GM10847 (cell line): ENCODE data around the gene CDC16.

Experiments used
- POLR2A ChIP-seq: IDR thresholded peaks from 2 replicates; pipeline ENCODE4 v1.6.1; 2011; ENCODE audit not compliant: insufficient read length; ENCODE audit errors: extremely low read depth

CDC16 gene

DNA sequence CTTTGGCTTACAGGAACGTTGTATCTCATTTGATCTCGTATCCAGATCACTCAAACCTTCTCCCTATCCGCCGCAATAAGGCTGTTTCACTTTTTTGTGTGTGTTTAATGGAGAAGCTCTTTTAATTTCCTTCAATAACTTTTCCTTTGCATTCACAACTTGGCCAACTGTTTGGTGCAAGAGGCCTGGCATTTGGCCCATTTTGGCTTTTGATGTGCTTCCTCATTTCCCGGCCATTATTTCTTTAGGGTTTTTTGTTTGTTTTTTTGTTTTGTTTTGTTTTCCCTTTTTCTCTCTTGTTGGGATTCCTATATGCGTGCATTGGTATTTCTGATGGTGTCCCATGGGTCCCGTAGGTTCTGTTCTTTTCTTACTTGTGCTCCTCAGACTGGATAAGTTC is 40.6 kb downstream of the CDC16 start:
- no peak for TF ChIP-seq POLR2A

DNA sequence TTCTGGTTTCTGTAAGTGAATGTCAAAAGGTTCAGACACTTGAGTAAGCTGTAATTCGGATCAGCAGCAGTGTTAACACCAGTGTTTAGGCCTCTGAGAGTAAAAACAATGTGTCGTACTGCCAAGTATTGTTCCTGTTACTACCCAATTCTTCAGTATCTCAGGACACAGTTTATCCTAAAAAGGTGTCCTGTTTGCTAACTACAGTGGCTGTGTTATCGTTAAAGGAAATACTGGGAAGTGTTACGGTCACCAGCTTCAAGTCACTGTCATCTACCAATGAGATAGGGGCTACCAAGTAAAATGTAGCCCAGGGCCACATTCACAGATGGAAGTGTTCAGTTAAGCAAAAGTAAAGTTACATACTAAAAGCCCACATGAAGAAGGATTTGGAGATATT is 44.4 kb downstream of the CDC16 start:
- TF ChIP-seq POLR2A = no peak

DNA sequence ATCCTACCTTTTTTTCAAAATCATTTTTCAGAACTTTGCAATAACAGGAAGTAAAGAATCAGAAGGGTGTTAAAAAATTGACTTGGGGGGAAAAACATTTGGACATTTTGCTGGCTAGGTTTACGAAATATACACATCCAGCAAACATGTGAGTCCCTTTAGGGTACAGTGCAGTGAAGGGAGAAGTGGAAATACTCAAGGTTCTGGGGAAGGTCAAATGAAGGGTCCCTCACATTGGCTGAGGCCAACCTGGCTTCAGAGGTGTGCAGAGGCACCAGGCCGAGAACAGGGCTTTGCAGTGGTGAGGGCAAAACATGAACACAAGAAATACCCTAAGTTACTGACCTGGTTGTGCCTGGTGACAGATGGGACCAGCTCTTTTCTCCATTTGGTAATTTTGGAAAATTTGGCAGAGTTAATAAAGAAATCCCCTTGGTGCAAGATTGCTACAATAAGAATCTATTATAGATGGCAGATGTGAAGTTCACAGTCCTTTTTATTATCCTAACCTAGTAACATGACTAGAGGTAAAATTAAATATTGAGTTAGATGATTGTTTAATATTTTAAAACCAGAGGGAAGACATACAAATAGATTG is 45.2 kb downstream of the CDC16 start:
- no peak for TF ChIP-seq POLR2A

DNA sequence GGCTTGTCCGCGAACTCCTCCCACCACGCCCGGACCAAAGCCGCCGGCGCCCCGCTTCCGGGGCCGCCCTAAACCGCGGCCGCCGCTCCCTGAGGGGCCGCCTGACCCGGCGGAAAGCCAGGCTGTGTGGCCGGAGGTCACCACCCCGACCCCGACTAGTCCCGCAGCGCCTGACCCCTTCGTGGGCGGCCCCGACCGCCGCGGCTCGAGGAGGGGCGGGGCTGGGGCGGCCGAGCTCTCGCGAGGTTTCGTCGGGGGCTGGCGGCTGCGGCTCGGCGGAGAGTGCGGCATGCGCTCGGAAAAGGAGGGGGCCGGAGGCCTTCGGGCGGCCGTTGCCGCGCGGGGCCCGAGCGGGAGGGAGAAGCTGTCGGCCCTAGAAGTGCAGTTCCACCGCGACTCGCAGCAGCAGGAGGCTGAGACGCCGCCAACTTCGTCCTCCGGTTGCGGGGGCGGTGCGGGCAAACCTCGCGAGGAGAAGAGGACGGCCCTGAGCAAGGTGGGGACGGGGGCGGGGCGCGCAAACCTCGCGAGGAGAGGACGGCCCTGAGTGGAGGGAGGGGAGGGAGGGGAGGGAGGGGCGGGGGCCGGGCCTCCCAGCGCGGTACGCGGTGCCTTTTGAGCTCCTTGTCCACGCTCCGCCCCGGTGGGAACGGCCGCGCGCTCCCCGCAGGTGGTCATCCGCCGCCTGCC is 46.8 kb downstream of the CDC16 start, which contains the start of gene UPF3A:
Gene UPF3A (plus strand): TSS at position 251 of the 690 bp plus-strand sequence. CDS start 39 bp downstream, at position 290.
- TF ChIP-seq POLR2A = peak; percentile 86

DNA sequence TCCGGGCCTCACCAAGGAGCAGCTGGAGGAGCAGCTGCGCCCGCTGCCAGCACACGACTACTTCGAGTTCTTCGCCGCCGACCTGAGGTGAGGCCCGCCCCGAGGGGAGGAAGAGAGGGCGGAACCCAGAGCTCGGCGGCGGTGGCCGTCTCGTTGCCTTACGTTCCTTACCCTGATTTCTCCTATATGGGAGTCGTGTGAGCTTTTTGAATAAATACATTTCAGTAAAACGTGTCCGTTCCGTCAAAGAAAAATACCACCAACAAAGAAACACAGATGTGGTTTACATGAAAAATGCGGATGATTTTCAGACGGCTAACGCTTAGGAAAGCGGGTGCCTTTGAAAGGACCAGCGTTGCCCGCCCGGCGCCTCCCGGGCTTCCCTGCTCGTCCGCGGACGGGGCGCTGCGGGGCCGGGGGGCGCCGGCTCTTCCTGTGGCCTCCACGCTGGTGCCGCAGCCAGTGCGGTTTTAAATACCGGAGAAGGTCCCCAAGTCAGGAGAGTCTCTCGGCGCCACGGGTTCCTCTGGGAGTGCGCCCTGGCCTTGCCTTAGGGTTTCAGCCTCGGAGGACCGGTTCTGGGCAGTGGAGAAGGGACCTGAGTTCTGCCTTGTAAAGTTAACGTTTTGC is 47.5 kb downstream of the CDC16 start:
- no peak for TF ChIP-seq POLR2A

DNA sequence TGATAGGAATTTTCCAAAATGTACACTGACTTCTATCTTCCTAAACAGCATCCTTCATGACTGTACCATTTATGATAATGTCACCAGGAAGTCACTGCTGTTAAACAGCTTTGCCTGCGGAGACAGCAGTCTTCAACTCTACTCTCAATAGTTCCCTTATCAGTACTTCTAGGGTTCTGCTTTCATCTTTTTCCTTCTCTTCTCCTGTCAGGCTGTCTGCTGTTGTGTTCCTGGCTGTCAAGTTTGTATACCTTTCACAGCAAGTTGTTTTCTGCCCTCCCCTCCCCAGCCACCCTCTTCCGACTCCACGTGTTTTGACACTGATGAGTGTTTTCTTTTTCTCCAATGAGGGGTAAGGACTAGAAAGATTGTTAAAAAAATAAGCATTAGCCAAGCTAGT is 48.9 kb downstream of the CDC16 start:
- no peak for TF ChIP-seq POLR2A

DNA sequence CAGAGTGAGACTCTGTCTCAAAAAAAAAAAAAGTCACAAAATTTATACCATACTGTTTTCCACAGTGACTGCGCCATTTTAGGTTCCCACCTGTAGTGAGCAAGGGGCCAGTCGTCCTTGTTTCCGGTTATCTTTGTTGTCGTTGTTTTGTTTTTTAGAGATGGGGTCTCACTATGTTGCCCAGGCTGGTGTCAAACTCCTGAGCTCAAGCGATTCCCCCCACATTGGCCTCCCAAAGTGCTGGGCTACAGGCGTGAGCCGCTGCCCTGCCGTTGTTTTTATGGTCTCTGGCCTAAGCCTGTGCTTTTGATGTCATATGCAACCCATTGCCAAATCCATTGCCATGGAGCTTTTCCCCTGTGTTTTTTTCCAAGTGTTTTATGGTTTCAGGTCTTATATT is 50.0 kb downstream of the CDC16 start:
- no peak for TF ChIP-seq POLR2A

DNA sequence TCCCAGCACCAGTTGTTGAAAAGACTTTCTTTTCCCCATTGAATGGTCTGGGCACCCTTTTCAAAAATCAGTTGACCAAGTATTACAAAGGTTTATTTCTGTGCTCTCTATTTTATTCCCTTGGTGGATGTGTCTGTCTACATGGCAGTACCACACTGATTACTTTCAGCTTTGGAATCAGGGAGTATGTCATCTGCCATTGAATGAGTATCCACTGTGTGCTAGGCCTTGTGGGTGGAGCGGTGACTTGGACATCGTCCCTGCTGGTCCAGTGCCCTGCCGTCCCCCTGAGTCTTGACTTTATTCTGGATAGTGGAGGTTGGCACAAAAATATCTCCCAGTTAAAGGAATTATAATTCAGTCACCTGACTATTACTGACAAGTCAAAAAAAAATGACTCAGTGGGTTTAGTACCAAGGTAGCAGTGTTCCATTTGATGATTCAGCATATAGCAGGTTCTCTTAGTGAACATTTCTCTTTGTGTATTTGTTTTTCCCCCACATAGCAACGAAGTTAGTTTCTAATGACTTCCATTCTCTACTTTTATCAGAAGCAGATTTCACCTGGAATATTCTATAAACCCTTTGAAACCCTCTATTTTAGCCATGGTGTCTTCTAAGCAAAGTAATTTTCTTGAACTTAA is 50.6 kb downstream of the CDC16 start:
- no peak for TF ChIP-seq POLR2A

DNA sequence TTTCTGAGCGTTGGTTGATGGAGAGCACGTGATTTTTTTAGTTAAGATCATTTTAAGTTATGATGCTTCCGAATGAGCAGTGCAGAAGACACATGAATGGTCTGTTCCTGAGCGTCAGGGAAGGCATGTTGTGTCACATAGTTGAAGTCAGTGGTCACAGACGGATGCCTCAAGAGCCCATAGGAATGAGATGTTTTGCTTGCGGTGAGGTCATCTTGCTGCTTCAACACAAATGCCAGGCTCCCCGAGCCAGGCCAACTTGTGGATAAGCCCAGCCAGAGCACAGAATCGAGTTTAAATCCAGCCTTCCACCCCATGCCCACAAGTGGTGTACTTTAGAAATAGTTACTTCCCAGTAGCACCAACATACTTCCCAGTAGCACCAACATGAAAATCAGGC is 52.1 kb downstream of the CDC16 start:
- no peak for TF ChIP-seq POLR2A

DNA sequence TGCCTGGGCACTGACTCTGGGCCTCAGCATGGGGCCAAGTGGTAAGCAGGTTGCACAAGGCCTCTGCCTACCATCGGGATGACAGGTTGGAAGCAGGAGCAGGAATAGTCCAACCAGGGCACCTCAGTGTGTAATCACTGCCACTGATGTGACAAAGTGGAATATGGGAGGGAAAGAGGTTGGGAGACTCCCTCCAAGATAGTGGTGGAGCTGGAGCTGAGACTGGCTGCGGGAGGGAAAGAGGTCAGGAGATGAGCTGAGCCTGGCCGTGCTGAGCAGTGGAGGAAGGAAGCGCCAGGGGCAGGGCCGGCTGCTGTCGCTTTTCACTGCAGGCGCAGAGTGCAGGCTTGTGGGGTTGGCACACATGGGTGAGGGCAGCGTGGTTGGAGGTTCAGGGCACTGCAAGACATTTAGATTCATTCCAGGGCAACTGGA is 53.5 kb downstream of the CDC16 start:
- TF ChIP-seq POLR2A = no peak

DNA sequence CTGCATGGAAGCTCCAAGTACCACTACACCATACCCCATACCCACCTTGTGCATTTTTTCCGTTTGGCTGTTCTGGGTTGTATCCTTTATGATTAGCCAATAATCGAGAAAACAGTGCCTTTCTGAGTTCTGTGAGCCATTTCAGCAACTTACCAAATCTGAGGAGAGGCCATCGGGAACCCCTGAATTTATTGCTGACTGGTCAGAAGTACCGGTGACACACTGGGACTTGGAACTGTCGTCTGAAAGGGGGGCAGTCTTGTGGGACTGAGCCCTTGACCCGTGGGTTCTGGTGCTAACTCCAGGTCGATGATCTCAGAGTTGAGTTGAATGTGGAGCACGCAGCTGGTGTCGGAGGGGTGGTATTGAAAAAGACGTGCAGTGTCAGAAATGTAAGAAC is 61.8 kb downstream of the CDC16 start:
- TF ChIP-seq POLR2A = no peak

DNA sequence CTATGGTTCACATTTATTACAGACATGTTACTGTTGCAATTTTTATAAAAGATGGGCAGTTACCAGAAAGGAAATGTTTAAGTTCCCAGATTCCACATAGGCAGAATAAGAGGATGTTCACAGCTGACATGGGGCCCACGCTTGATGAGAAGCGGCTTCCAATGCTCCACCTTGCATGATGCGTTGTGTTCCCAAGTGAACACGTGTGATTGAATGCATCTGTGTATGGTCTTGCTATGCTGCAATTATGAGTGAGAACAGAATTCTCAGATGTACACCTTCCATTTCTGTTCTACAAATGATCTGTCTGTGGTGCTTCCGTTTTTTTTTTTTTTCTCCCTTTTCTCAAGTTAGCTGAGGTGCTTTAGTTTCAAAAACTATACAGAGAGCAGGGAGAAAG is 62.2 kb downstream of the CDC16 start:
- TF ChIP-seq POLR2A = no peak

DNA sequence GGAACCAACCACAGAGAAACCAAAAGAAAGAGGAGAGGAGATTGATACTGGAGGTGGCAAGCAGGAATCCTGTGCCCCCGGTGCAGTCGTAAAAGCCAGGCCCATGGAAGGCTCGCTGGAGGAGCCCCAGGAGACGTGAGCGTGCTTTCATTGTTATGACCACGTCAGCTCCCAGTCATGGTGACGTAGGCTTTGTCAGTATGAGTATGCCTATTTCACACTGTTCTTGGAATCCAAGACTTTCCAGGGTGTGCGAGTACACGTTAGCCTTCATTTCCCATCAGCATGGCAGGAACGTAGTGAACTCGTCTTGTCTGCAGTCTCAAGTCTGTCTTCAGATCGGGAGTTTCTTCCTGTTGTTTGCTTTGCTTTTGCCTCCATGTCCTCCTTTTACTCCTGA is 64.2 kb downstream of the CDC16 start:
- TF ChIP-seq POLR2A = no peak

DNA sequence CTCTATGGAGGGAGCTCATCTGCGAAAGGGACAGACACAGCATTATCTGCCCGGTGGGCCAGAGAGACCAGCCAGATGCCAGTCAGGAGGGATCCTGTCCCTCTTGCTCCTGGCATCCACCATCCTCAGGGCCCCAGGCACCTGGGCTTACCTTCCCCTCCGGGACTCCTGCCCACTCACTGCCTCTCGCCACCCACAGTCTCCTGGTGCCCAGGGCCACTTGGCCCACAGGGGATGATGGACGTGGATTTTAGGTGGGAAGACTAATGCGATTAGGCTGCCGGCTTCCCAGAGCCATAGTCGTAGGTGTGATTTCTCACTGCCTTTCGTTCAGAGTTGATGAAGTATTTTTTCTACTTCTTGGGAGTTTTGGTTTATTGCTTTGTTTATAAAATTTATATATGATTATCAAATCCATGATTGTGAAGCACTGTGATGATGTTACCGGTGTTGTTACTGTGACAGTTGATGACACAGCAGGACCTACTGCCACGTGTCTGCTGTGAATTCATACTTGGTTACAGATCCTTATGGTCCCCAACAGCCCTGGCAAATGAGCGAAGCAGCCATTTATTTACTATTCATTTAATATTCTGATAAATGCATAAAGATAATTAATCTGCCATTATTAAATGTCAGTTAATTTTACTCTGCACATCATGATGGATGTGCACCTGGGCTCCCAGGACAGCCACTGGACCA is 65.1 kb downstream of the CDC16 start:
- TF ChIP-seq POLR2A = no peak

DNA sequence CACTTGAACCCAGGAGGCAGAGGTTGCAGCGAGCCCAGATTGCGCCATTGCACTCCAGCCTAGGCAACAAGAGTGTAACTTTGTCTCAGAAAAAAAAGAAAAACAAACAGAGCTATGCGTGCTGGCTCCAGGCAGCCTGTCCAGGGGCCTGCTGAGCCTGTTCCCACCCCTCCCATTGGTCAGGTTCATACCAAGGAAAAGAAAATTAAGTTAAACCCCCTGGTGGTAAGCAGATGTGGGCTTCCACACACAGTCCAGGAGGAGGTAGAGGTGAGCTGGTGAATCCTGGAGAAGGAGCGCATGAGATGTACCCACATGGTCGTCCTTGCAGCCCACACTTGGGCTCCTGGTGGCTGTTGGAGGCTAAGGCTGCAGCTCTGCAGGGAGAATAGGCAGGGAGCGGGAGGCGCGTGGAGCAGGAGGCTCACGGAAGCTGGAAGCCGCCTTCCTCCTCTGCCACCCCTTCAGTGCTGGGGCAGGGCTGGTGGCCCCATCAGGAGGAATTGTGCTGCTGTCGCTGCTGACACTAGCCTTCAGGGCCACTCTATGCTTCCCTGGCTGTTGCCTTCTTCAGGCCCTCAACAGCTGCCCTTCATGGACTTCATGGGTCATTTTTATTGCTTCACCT is 69.1 kb downstream of the CDC16 start:
- TF ChIP-seq POLR2A = no peak
